ENCODE measurements around the gene NUBP2. TPM values are rescaled to one million over a fixed set of nuclear protein-coding genes. Genes with fewer than 3 reads are reported as not detected.

Gene NUBP2
- polyA plus RNA-seq, 1 experiment: 38.0 TPM

- POLR2A ChIA-PET: interaction anchor here (0.6 kb wide), 1 partner anchor 12 kb away, joined by 3 read pairs; the partner anchor contains the start of gene NUBP2
- no peak for DNase-seq (ENCODE audit: low read depth)
- TF ChIP-seq CTCF (IDR thresholded peaks at IDR 0.05; ENCODE audit: insufficient read depth, low read depth, low read length): no peak
- H3K36me3 ChIP-seq (ENCODE audit: control insufficient read depth, insufficient read depth, low read length): peaks cover 30% of the 10 kb centered on the region
- CTCF ChIA-PET: interaction anchor here (1.3 to 1.8 kb wide), 2 partner anchors 61 to 64 kb away, joined by 3 to 4 read pairs; partner anchors contain the start of gene MAPK8IP3
- H3K4me3 ChIP-seq (ENCODE audit: low read depth, low read length): peak overlapping the region; percentile 92
- no peaks in the 10 kb centered on the region for H3K27me3 ChIP-seq (ENCODE audit: control insufficient read depth, insufficient read depth, low read length)
Observed at GRCh38 chr16:1770328-1771187, 12.2 kb upstream of the NUBP2 start.

- POLR2A ChIA-PET: interaction anchor here (0.6 kb wide), 1 partner anchor 12 kb away, joined by 3 read pairs; the partner anchor contains the start of gene NUBP2
- Histone ChIP-seq H3K27me3 (ENCODE audit: control insufficient read depth, insufficient read depth, low read length) (no peaks in the 10 kb centered on the region), H3K36me3 (ENCODE audit: control insufficient read depth, insufficient read depth, low read length) (peaks cover 30% of the 10 kb centered on the region), H3K4me3 (ENCODE audit: low read depth, low read length) (peak within 1 kb of the TSS; percentile 92)
- TF ChIP-seq CTCF (IDR thresholded peaks at IDR 0.05; ENCODE audit: insufficient read depth, low read depth, low read length): no peak
- no peak for DNase-seq (ENCODE audit: low read depth)
- CTCF ChIA-PET: interaction anchor here (1.8 kb wide), 1 partner anchor 11 kb away, joined by 5 read pairs; the partner anchor contains the start of genes NUBP2 and SPSB3
Observed at GRCh38 chr16:1771188-1771863, 11.4 kb upstream of the NUBP2 start, which contains the start of gene NME3. NME3 (minus strand) TSS chr16:1771543; CDS start chr16:1771534, 9 bp downstream.

GRCh38 chr16:1771864-1772361 is 10.8 kb upstream of the NUBP2 start:
- peaks cover 31% of the 10 kb centered on the region for H3K36me3 ChIP-seq (ENCODE audit: control insufficient read depth, insufficient read depth, low read length)
- H3K27me3 ChIP-seq (ENCODE audit: control insufficient read depth, insufficient read depth, low read length): no peaks in the 10 kb centered on the region
- ChIA-PET CTCF (interaction anchor here (1.8 kb wide), 1 partner anchor 11 kb away, joined by 5 read pairs; the partner anchor contains the start of genes NUBP2 and SPSB3), POLR2A (no interaction called here)
- peak overlapping the region; percentile 92 for H3K4me3 ChIP-seq (ENCODE audit: low read depth, low read length)
- DNase-seq (ENCODE audit: low read depth): no peak
- TF ChIP-seq CTCF (IDR thresholded peaks at IDR 0.05; ENCODE audit: insufficient read depth, low read depth, low read length): no peak

GRCh38 chr16:1772362-1772907 is 10.3 kb upstream of the NUBP2 start, which contains the start of gene EME2:
EME2 (plus strand) TSS chr16:1772810; CDS start chr16:1773228, 418 bp downstream.
- Histone ChIP-seq H3K36me3 (ENCODE audit: control insufficient read depth, insufficient read depth, low read length) (peaks cover 31% of the 10 kb centered on the region), H3K4me3 (ENCODE audit: low read depth, low read length) (peak within 1 kb of the TSS; percentile 92), H3K27me3 (ENCODE audit: control insufficient read depth, insufficient read depth, low read length) (no peaks in the 10 kb centered on the region)
- no peak for TF ChIP-seq CTCF (IDR thresholded peaks at IDR 0.05; ENCODE audit: insufficient read depth, low read depth, low read length)
- no peak for DNase-seq (ENCODE audit: low read depth)
- POLR2A ChIA-PET: interaction anchor here (0.6 kb wide), 1 partner anchor 67 kb away, joined by 4 read pairs; no protein-coding TSS in a partner anchor
- CTCF ChIA-PET: interaction anchor here (0.6 to 1.9 kb wide), 4 partner anchors 10 to 80 kb away, joined by 3 to 8 read pairs (median 4); partner anchors contain the start of genes MAPK8IP3, NUBP2 and SPSB3
